K562 (cell line): Measurements from ENCODE around the gene SLC12A6. TPM values are rescaled to one million over a fixed set of nuclear protein-coding genes. Genes with fewer than 3 reads are reported as not detected.
"Not testable (repeated sequence)": the region's sequence is repeated elsewhere in the genome, so short reads cannot be mapped to it uniquely, and the experiment has no call there.

ENCODE experiments used
- ATAC-seq: fragments of 200-7000 bp; cut with Tn5 transposase; 3 replicates; pipeline ENCODE4 v1.9.1; 2020; ENCODE audit warnings: moderate library complexity
- BruUV-seq: library from RNA; stranded (reverse); fragments of 400-500 nt; replicated peaks from 2 replicates; lab custom pipeline; 2021; lab: Mats Ljungman, UMichigan
- CTCF ChIA-PET: fragments of 300-600 bp; formaldehyde crosslinking; extraction: SDS; loops from one replicate; lab custom pipeline; 2021; ENCODE audit warnings: low intra/inter-chr PET ratio; lab: Yijun Ruan, JAX
- POLR2A ChIA-PET: fragments of 300-600, 350-650 bp; sonication (Branson Sonifier 250); formaldehyde crosslinking; extraction: SDS; loops from one replicate; lab custom pipeline; 2021; ENCODE audit warnings: antibody characterized with exemption, inconsistent platforms; lab: Yijun Ruan, JAX
- DNase-seq, 4 experiments: peaks; one replicate each; pipeline versions ENCODE4 v3.0.0 to v3.0.0-alpha.2; 2011 to 2018; ENCODE audit warnings: low spot score in 3 of 4, mixed read lengths in 3 of 4; ENCODE audit errors: extremely low read depth in 1 of 4
- FAIRE-seq: peaks from 2 replicates; lab custom pipeline; 2011; peaks lifted over from hg19 to GRCh38; lab: Jason Lieb, UNC
- H2AFZ ChIP-seq: 2 replicates; pipeline ENCODE4 v1.6.0; 2011; ENCODE audit warnings: low read depth, low read length, control low read depth, inconsistent platforms
- H3K27ac ChIP-seq: fragments of 200-600 bp; 3 replicates; pipeline ENCODE4 v1.8.0; 2011; ENCODE audit warnings: low read depth, mild to moderate bottlenecking, control low read depth, inconsistent platforms, low read length, moderate library complexity, mixed read lengths; ENCODE audit errors: extremely low read depth
- H3K27me3 ChIP-seq, 2 experiments: fragments of 300-600 bp in 1 of 2; 2 replicates in 1 of 2; 3 replicates in 1 of 2; pipeline versions ENCODE4 v1.6.0 to v1.8.0; 2011; ENCODE audit warnings: inconsistent platforms in 2 of 2, low read length in 2 of 2, mild to moderate bottlenecking in 1 of 2, mixed read lengths in 1 of 2, moderate library complexity in 1 of 2; ENCODE audit not compliant: control insufficient read depth in 2 of 2, insufficient read depth in 2 of 2
- H3K36me3 ChIP-seq: fragments of 300-600 bp; 3 replicates; pipeline ENCODE4 v1.8.0; 2011; ENCODE audit warnings: mild to moderate bottlenecking, low read length, inconsistent platforms; ENCODE audit not compliant: control insufficient read depth, insufficient read depth
- H3K4me1 ChIP-seq, 2 experiments: fragments of 200-600 bp in 1 of 2; replicated peaks in 1 of 2; 2 replicates in 1 of 2; 3 replicates in 1 of 2; pipeline versions ENCODE4 v1.5.1 to v1.8.0; 2011; ENCODE audit warnings: inconsistent platforms in 2 of 2, low read length in 2 of 2, mild to moderate bottlenecking in 1 of 2, mixed read lengths in 1 of 2, moderate library complexity in 1 of 2; ENCODE audit not compliant: control insufficient read depth in 2 of 2, insufficient read depth in 2 of 2
- H3K4me2 ChIP-seq: 2 replicates; pipeline ENCODE4 v1.6.1; 2011; ENCODE audit warnings: low read length, control low read depth, inconsistent platforms, mixed read lengths; ENCODE audit not compliant: insufficient read depth
- H3K4me3 ChIP-seq: fragments of 200-600 bp; sonication (generic), shearing (Covaris generic); 2 replicates; pipeline ENCODE4 v1.5.1; 2016; ENCODE audit warnings: control low read depth, inconsistent platforms
- H3K79me2 ChIP-seq: fragments of 200-600 bp; 3 replicates; pipeline ENCODE4 v1.8.0; 2011; ENCODE audit warnings: low read length, inconsistent platforms; ENCODE audit not compliant: control insufficient read depth, insufficient read depth
- H3K9ac ChIP-seq, 2 experiments: 2 replicates each; pipeline versions ENCODE4 v1.6.0 to v1.6.1; 2011; ENCODE audit warnings: low read depth in 2 of 2, low read length in 2 of 2, control low read depth in 1 of 2, inconsistent platforms in 1 of 2, mild to moderate bottlenecking in 1 of 2, mixed read lengths in 1 of 2; ENCODE audit not compliant: insufficient read depth in 1 of 2
- H3K9me1 ChIP-seq: one replicate; pipeline ENCODE4 v1.6.0; 2011; ENCODE audit warnings: inconsistent platforms, mild to moderate bottlenecking, low read length, moderate library complexity; ENCODE audit not compliant: control insufficient read depth, insufficient read depth
- H3K9me3 ChIP-seq: replicated peaks from 2 replicates; pipeline ENCODE4 v1.5.1; 2011; ENCODE audit warnings: low read depth, low read length, inconsistent platforms; ENCODE audit not compliant: control insufficient read depth, insufficient read depth
- H4K20me1 ChIP-seq: replicated peaks from 2 replicates; pipeline ENCODE4 v1.6.1; 2011; ENCODE audit warnings: low read length, inconsistent platforms, mixed read lengths; ENCODE audit not compliant: control insufficient read depth, insufficient read depth
- ATF1 ChIP-seq, 2 experiments: fragments of 450-650 bp in 1 of 2; IDR thresholded peaks; 2 replicates each; pipeline ENCODE4 v1.6.1; 2016; ENCODE audit warnings: missing compliant biosample characterization in 1 of 2, missing genetic modification characterization in 1 of 2
- CEBPB ChIP-seq: fragments of 450-650 bp; IDR thresholded peaks from 2 replicates; pipeline ENCODE4 v1.6.1; 2016; ENCODE audit warnings: missing genetic modification characterization, missing compliant biosample characterization
- CEBPG ChIP-seq, 3 experiments: fragments of 200-800 bp in 1 of 3; sonication (Bioruptor generic) in 1 of 3; sonication (generic) in 1 of 3; formaldehyde crosslinking in 1 of 3; IDR thresholded peaks in 2 of 3; conservative IDR thresholded peaks in 1 of 3; 2 replicates each; pipeline versions ENCODE4 v1.6.1 to v1.8.0; 2016 to 2022; ENCODE audit warnings: missing compliant biosample characterization in 2 of 3, missing genetic modification characterization in 2 of 3, mild to moderate bottlenecking in 1 of 3, missing genetic modification reagents in 1 of 3
- JUN ChIP-seq, 2 experiments: sonication (generic) in 1 of 2; formaldehyde crosslinking in 1 of 2; IDR thresholded peaks; 2 replicates each; pipeline versions ENCODE4 v1.6.1 to v1.8.0; 2012 to 2022; ENCODE audit warnings: borderline replicate concordance in 2 of 2, mild to moderate bottlenecking in 2 of 2, improper control_type of control experiment in 1 of 2, low read depth in 1 of 2, low read length in 1 of 2, missing genetic modification reagents in 1 of 2
- RFX5 ChIP-seq: IDR thresholded peaks from 2 replicates; pipeline ENCODE4 v1.6.1; 2011; ENCODE audit warnings: low read depth, mild to moderate bottlenecking, improper control_type of control experiment, low read length
- RFX7 ChIP-seq: fragments of 250-450 bp; sonication (Bioruptor Pico); IDR thresholded peaks from 2 replicates; pipeline ENCODE4 v1.5.1; 2021; ENCODE audit warnings: mild to moderate bottlenecking
- SIN3B ChIP-seq: fragments of 450-650 bp; IDR thresholded peaks from 2 replicates; pipeline ENCODE4 v1.6.1; 2017; ENCODE audit warnings: low read depth, mild to moderate bottlenecking, moderate library complexity
- ZFP30 ChIP-seq: fragments of 250-450 bp; sonication (Bioruptor Pico); IDR thresholded peaks from 2 replicates; pipeline ENCODE4 v1.8.0; 2022; ENCODE audit warnings: moderate library complexity, mild to moderate bottlenecking, inconsistent platforms, borderline replicate concordance
- ZNF280A ChIP-seq: fragments of 450-650 bp; IDR thresholded peaks from 2 replicates; pipeline ENCODE4 v1.6.1; 2018; ENCODE audit warnings: mild to moderate bottlenecking, low read depth; ENCODE audit not compliant: partially characterized antibody
- WGBS: fragments of 100-300 bp; shearing (Covaris generic); methylation state at CpG from one replicate; pipeline ENCODE4 v1.1.6; 2016; ENCODE audit warnings: low coverage, mixed read lengths; ENCODE audit not compliant: insufficient coverage; ENCODE audit errors: missing lambda C conversion rate; 5-methylcytosine and 5-hydroxymethylcytosine counted together
- in situ Hi-C: fragments of 300-500 bp; cut with MboI; formaldehyde crosslinking; loops from 4 replicates; pipeline ENCODE4 v1.15.0; 2018; ENCODE audit warnings: inconsistent platforms, mixed read lengths
- intact Hi-C: fragments of 100-400 bp; cut with micrococcal nuclease; formaldehyde crosslinking; loops from 2 replicates; pipeline ENCODE4 v1.14.2; 2022
- polyA plus RNA-seq, 8 experiments: library from polyadenylated mRNA; depleted of rRNA in 4 of 8; stranded (reverse) in 5 of 8; unstranded in 3 of 8; fragments of >200 nt; fragmentation: Nextera tagmentation in 2 of 8; fragmentation: Illumina TruSeq in 1 of 8; extraction: Ambion mirVana in 2 of 8; extraction: Trizol in 1 of 8; gene quantifications; 2 replicates each; pipeline versions ENCODE4 v1.2.1 to v1.2.3, GENCODE V29; 2011 to 2014; ENCODE audit warnings: inconsistent platforms in 1 of 8, missing spikeins in 1 of 8
- total RNA-seq, 7 experiments: library from RNA; depleted of rRNA in 6 of 7; stranded (reverse); fragments of >200 nt in 6 of 7; fragmentation: Illumina TruSeq in 2 of 7; extraction: Trizol in 2 of 7; gene quantifications; 2 replicates each; pipeline versions ENCODE4 v1.2.1 to v1.2.3, GENCODE V29; 2011 to 2021; ENCODE audit warnings: low replicate concordance in 1 of 7

SLC12A6 gene
- total and polyA plus RNA-seq, 9 of the 15 experiments (the other 6 are each of a cell fraction or from before 2014, with no cell fraction given): 1.4 to 16.4 (median 6.7) TPM

DNA sequence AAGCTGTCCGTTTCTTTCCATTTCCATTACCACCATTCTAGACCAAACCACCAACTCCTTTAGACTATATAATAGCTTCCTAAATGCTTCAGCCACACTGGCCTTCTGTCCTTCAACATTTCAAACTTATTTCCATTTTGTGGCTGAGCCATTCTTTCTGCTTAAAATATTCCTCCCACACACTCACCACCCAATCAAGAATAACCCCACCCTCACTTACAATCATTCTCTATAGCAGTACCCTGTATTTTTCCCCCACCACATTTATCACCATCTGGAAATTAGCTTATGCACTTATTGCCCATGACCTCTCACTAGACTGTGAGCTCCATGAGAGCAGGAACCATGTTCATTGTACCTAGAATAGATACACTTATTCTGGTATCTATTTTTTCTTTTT, 134.3 kb downstream of the SLC12A6 start (continued):
- TF ChIP-seq ZNF280A (no peak), RFX5 (no peak), RFX7 (CRISPR knock-in tag) (no peak), CEBPB (tag) (no peak), CEBPG (CRISPR knock-in tag; IDR thresholded peaks at IDR 0.05) (no peak), CEBPG (tag; conservative IDR thresholded peaks at IDR 0.05 in 1 of 2, IDR thresholded peaks at IDR 0.05 in 1 of 2) (no peak), ZFP30 (CRISPR knock-in tag) (no peak), JUN (IDR thresholded peaks at IDR 0.05; ENCODE audit: borderline replicate concordance, low read depth, low read length) (no peak), JUN (CRISPR knock-in tag; IDR thresholded peaks at IDR 0.05; ENCODE audit: borderline replicate concordance) (no peak), SIN3B (no peak), ATF1 (CRISPR knock-in tag; IDR thresholded peaks at IDR 0.05) (no peak), ATF1 (tag; IDR thresholded peaks at IDR 0.05) (no peak)

DNA sequence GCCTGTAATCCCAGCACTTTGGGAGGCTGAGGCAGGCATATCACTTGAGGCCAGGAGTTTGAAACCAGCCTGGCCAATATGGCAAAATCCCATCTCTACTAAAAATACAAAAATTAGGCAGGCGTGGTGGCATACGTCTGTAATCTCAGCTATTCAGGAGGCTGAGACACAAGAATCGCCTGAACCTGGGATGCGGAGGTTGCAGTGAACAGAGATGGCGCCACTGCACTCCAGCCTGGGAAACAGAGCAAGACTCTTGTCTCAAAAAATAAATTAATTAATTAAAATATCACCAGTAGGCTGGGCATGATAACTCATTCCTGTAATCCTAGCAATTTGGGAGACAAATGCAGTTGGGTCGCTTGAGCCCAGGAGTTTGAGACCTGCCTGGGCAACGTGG, 144.3 kb downstream of the SLC12A6 start:
- H3K9ac ChIP-seq, FAIRE-seq, H3K36me3 ChIP-seq, intact Hi-C loops, H3K9me1 ChIP-seq, H4K20me1 ChIP-seq, in situ Hi-C loops, H3K27ac ChIP-seq, BruUV-seq, H3K9me3 ChIP-seq, DNase-seq, H3K4me2 ChIP-seq, H2AFZ ChIP-seq, H3K4me3 ChIP-seq, CTCF ChIA-PET, H3K4me1 ChIP-seq, ATAC-seq, H3K27me3 ChIP-seq: not testable (repeated sequence)
- WGBS: 80% methylated on average over 7 of the region's 7 CpGs
- POLR2A ChIA-PET: interaction anchor here (0.6 kb wide), 1 partner anchor 18 kb away, joined by 3 read pairs; no protein-coding TSS in a partner anchor
- H3K79me2 ChIP-seq: peaks cover 25% of the 10 kb centered on the region
